HG02571 (cell line): ENCODE results near the gene ORM2.
"Not testable (repeated sequence)": the region's sequence is repeated elsewhere in the genome, so short reads cannot be mapped to it uniquely, and the experiment has no call there.

Experiments used
- ATAC-seq: cut with Tn5 transposase; IDR thresholded peaks from one replicate; pipeline ENCODE4 v1.9.1; 2021; ENCODE audit warnings: mild to moderate bottlenecking, moderate library complexity; ENCODE audit not compliant: unreplicated experiment

The ORM2 gene

GRCh38 chr9:114329625-114330022 is at the start of gene ORM2:
ORM2 (plus strand) TSS chr9:114329869; CDS start chr9:114329905, 36 bp downstream.
- not testable (repeated sequence) for ATAC-seq

- ATAC-seq, result no peak
Measured at GRCh38 chr9:114280636-114281472, 48.8 kb upstream of the ORM2 start.

GRCh38 chr9:114281473-114282103 is 48.1 kb upstream of the ORM2 start:
- no peak for ATAC-seq

GRCh38 chr9:114282104-114282485 is 47.6 kb upstream of the ORM2 start:
- ATAC-seq, result no peak

GRCh38 chr9:114282507-114282906 is 47.2 kb upstream of the ORM2 start:
- no peak for ATAC-seq

- ATAC-seq, result no peak
Measured at GRCh38 chr9:114282926-114283325, 46.7 kb upstream of the ORM2 start.

- ATAC-seq, result no peak
Measured at GRCh38 chr9:114283551-114284111, 46.0 kb upstream of the ORM2 start.

GRCh38 chr9:114284316-114285060 is 45.2 kb upstream of the ORM2 start:
- ATAC-seq, result no peak

GRCh38 chr9:114285166-114285867 is 44.4 kb upstream of the ORM2 start:
- no peak for ATAC-seq

- ATAC-seq, result no peak
Measured at GRCh38 chr9:114286146-114286679, 43.5 kb upstream of the ORM2 start.

GRCh38 chr9:114287001-114287762 is 42.5 kb upstream of the ORM2 start:
- ATAC-seq, result no peak

- no peak for ATAC-seq
Measured at GRCh38 chr9:114287763-114288192, 41.9 kb upstream of the ORM2 start.

GRCh38 chr9:114288193-114289091 is 41.2 kb upstream of the ORM2 start:
- no peak for ATAC-seq

- no peak for ATAC-seq
Measured at GRCh38 chr9:114289106-114289505, 40.6 kb upstream of the ORM2 start.

- no peak for ATAC-seq
Measured at GRCh38 chr9:114289571-114290481, 39.8 kb upstream of the ORM2 start.

- no peak for ATAC-seq
Measured at GRCh38 chr9:114290561-114290986, 39.1 kb upstream of the ORM2 start.

- ATAC-seq, result no peak
Measured at GRCh38 chr9:114291064-114291474, 38.6 kb upstream of the ORM2 start.
